ENCODE results near the gene PTPRQ.

DNA sequence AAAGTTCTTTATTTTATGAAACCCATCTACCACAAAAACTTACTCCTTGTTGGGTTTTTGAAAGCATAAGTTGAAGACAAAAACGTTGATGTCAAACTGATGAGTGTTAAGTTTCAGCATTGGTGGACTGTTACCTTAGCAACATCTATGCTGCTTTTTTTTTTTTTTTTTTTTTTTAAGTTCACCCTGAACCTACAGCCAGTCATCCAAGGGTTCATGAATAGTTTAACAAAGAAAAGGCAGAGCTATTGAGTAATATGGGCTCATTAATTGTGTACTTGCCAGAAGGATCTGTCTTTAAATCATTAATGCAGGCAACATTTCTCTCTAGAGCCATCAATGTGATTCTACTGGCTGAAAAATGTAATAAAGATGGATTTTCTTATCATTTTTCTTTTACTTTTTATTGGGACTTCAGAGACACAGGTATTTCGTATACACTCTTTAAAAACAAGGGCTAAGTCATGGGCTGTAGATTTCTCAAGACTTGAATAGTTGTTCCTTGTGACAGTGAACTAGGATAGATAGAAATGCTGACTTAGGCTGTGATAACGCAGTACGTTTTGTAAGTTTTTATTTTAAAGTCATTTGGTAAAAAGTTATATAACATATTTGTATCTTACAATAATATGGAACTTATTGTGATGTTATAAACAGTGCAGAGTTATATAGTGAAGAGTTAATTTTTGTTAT, at the start of gene PTPRQ:
- TF ChIP-seq, protein P1, sequence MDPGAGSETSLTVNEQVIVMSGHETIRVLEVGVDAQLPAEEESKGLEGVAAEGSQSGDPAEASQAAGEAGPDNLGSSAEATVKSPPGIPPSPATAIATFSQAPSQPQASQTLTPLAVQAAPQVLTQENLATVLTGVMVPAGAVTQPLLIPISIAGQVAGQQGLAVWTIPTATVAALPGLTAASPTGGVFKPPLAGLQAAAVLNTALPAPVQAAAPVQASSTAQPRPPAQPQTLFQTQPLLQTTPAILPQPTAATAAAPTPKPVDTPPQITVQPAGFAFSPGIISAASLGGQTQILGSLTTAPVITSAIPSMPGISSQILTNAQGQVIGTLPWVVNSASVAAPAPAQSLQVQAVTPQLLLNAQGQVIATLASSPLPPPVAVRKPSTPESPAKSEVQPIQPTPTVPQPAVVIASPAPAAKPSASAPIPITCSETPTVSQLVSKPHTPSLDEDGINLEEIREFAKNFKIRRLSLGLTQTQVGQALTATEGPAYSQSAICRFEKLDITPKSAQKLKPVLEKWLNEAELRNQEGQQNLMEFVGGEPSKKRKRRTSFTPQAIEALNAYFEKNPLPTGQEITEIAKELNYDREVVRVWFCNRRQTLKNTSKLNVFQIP (CRISPR knock-in tag; IDR thresholded peaks at IDR 0.05; ENCODE audit: borderline replicate concordance, low read depth), result no peak
- no peak for TF ChIP-seq ISL1 (CRISPR knock-in tag; IDR thresholded peaks at IDR 0.05)
- TF ChIP-seq TCF4 (CRISPR knock-in tag; IDR thresholded peaks at IDR 0.05; ENCODE audit: borderline replicate concordance), result no peak
- no peak for TF ChIP-seq ZNF8 (CRISPR knock-in tag; IDR thresholded peaks at IDR 0.05)
- TF ChIP-seq PPARA (CRISPR knock-in tag; IDR thresholded peaks at IDR 0.05; ENCODE audit: borderline replicate concordance), result no peak
- TF ChIP-seq TOX (CRISPR knock-in tag; IDR thresholded peaks at IDR 0.05; ENCODE audit: borderline replicate concordance), result no peak
- no peak for TF ChIP-seq CSDC2 (CRISPR knock-in tag; IDR thresholded peaks at IDR 0.05)
- no peak for TF ChIP-seq RARB (CRISPR knock-in tag; IDR thresholded peaks at IDR 0.05)
- TF ChIP-seq, protein P2, sequence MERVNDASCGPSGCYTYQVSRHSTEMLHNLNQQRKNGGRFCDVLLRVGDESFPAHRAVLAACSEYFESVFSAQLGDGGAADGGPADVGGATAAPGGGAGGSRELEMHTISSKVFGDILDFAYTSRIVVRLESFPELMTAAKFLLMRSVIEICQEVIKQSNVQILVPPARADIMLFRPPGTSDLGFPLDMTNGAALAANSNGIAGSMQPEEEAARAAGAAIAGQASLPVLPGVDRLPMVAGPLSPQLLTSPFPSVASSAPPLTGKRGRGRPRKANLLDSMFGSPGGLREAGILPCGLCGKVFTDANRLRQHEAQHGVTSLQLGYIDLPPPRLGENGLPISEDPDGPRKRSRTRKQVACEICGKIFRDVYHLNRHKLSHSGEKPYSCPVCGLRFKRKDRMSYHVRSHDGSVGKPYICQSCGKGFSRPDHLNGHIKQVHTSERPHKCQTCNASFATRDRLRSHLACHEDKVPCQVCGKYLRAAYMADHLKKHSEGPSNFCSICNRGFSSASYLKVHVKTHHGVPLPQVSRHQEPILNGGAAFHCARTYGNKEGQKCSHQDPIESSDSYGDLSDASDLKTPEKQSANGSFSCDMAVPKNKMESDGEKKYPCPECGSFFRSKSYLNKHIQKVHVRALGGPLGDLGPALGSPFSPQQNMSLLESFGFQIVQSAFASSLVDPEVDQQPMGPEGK (CRISPR knock-in tag; IDR thresholded peaks at IDR 0.05; ENCODE audit: borderline replicate concordance), result no peak
- TF ChIP-seq ZFP3 (CRISPR knock-in tag; IDR thresholded peaks at IDR 0.05), result no peak
- no peak for TF ChIP-seq ZFP30 (CRISPR knock-in tag; IDR thresholded peaks at IDR 0.05)
- TF ChIP-seq ARNTL (CRISPR knock-in tag; IDR thresholded peaks at IDR 0.05; ENCODE audit: borderline replicate concordance, low read depth), result no peak
